ENCODE data around the gene NAIF1.

- TF ChIP-seq SP1 (IDR thresholded peaks at IDR 0.05; ENCODE audit: low read depth), result no peak
- no peak for TF ChIP-seq CTCF (IDR thresholded peaks at IDR 0.05 in 2 of 3, conservative IDR thresholded peaks at IDR 0.05 in 1 of 3; ENCODE audit: borderline replicate concordance in 1 of 3, insufficient read depth in 1 of 3, low read depth in 2 of 3, low read length in 2 of 3)
- TF ChIP-seq POLR2A (IDR thresholded peaks at IDR 0.05; ENCODE audit: borderline replicate concordance, extremely low read depth, insufficient read depth, insufficient read length), result no peak
Observed at GRCh38 chr9:128033609-128034008, 33.5 kb downstream of the NAIF1 start.

All from HCT116 (cell line).